Measurements from ENCODE around the gene SEC63.
"Not testable (repeated sequence)": the region's sequence is repeated elsewhere in the genome, so short reads cannot be mapped to it uniquely, and the experiment has no call there.

Gene SEC63

GRCh38 chr6:107999341-107999740 lies 41.3 kb upstream of the SEC63 start:
- TF ChIP-seq CTCF (IDR thresholded peaks at IDR 0.05; ENCODE audit: low read depth, low read length), result no peak
- H3K4me3 ChIP-seq (ENCODE audit: low read depth, low read length), result no peak overlapping the region
- no peaks in the 10 kb centered on the region for H3K27me3 ChIP-seq (ENCODE audit: insufficient read depth, low read depth, severe bottlenecking)
- H3K9me3 ChIP-seq (ENCODE audit: severe bottlenecking), result no peaks in the 10 kb centered on the region
- DNase-seq, result no peak
- H3K27ac ChIP-seq, result no peak overlapping the region
- H3K36me3 ChIP-seq, result no peaks in the 10 kb centered on the region

- no peak for DNase-seq
- no peak overlapping the region for H3K4me3 ChIP-seq (ENCODE audit: low read depth, low read length)
Observed at GRCh38 chr6:107991772-107992550, 34.0 kb upstream of the SEC63 start.

GRCh38 chr6:107991061-107991460 lies 33.1 kb upstream of the SEC63 start:
- H3K27me3 ChIP-seq (ENCODE audit: insufficient read depth, low read depth, severe bottlenecking), result no peaks in the 10 kb centered on the region
- H3K27ac ChIP-seq, result no peak overlapping the region
- DNase-seq, result no peak

More at GRCh38 chr6:107991772-107992550, 34.0 kb upstream of the SEC63 start:
- H3K27ac ChIP-seq, result no peak overlapping the region
- no peaks in the 10 kb centered on the region for H3K9me3 ChIP-seq (ENCODE audit: severe bottlenecking)
- H3K27me3 ChIP-seq (ENCODE audit: insufficient read depth, low read depth, severe bottlenecking), result no peaks in the 10 kb centered on the region
- no peaks in the 10 kb centered on the region for H3K36me3 ChIP-seq
- TF ChIP-seq CTCF (IDR thresholded peaks at IDR 0.05; ENCODE audit: low read depth, low read length), result no peak

GRCh38 chr6:107990587-107990986 lies 32.6 kb upstream of the SEC63 start:
- H3K4me3 ChIP-seq (ENCODE audit: low read depth, low read length); DNase-seq; H3K27ac ChIP-seq; H3K36me3 ChIP-seq; H3K27me3 ChIP-seq (ENCODE audit: insufficient read depth, low read depth, severe bottlenecking); H3K9me3 ChIP-seq (ENCODE audit: severe bottlenecking): not testable (repeated sequence)

More at GRCh38 chr6:107991061-107991460, 33.1 kb upstream of the SEC63 start:
- no peak for TF ChIP-seq CTCF (IDR thresholded peaks at IDR 0.05; ENCODE audit: low read depth, low read length)
- H3K9me3 ChIP-seq (ENCODE audit: severe bottlenecking), result no peaks in the 10 kb centered on the region
- no peaks in the 10 kb centered on the region for H3K36me3 ChIP-seq
- no peak overlapping the region for H3K4me3 ChIP-seq (ENCODE audit: low read depth, low read length)

GRCh38 chr6:107989166-107990094 lies 31.4 kb upstream of the SEC63 start:
- no peaks in the 10 kb centered on the region for H3K36me3 ChIP-seq
- no peak overlapping the region for H3K4me3 ChIP-seq (ENCODE audit: low read depth, low read length)
- H3K27ac ChIP-seq, result no peak overlapping the region
- DNase-seq, result no peak
- H3K27me3 ChIP-seq (ENCODE audit: insufficient read depth, low read depth, severe bottlenecking), result no peaks in the 10 kb centered on the region
- H3K9me3 ChIP-seq (ENCODE audit: severe bottlenecking), result no peaks in the 10 kb centered on the region
- TF ChIP-seq CTCF (IDR thresholded peaks at IDR 0.05; ENCODE audit: low read depth, low read length), result no peak

GRCh38 chr6:107988570-107988969 lies 30.6 kb upstream of the SEC63 start:
- H3K27ac ChIP-seq, result no peak overlapping the region
- H3K27me3 ChIP-seq (ENCODE audit: insufficient read depth, low read depth, severe bottlenecking), result no peaks in the 10 kb centered on the region
- H3K4me3 ChIP-seq (ENCODE audit: low read depth, low read length), result no peak overlapping the region
- H3K36me3 ChIP-seq, result no peaks in the 10 kb centered on the region
- H3K9me3 ChIP-seq (ENCODE audit: severe bottlenecking), result no peaks in the 10 kb centered on the region
- no peak for DNase-seq
- no peak for TF ChIP-seq CTCF (IDR thresholded peaks at IDR 0.05; ENCODE audit: low read depth, low read length)

All from WERI-Rb-1 (cell line).